ENCODE measurements around the gene TBL3.

Gene TBL3

GRCh38 chr16:1941162-1942046 lies 30.4 kb upstream of the TBL3 start:
- ATAC-seq (ENCODE audit: insufficient read depth, low read depth) (no peak), DNase-seq (no peak)
- TF ChIP-seq, protein P1, sequence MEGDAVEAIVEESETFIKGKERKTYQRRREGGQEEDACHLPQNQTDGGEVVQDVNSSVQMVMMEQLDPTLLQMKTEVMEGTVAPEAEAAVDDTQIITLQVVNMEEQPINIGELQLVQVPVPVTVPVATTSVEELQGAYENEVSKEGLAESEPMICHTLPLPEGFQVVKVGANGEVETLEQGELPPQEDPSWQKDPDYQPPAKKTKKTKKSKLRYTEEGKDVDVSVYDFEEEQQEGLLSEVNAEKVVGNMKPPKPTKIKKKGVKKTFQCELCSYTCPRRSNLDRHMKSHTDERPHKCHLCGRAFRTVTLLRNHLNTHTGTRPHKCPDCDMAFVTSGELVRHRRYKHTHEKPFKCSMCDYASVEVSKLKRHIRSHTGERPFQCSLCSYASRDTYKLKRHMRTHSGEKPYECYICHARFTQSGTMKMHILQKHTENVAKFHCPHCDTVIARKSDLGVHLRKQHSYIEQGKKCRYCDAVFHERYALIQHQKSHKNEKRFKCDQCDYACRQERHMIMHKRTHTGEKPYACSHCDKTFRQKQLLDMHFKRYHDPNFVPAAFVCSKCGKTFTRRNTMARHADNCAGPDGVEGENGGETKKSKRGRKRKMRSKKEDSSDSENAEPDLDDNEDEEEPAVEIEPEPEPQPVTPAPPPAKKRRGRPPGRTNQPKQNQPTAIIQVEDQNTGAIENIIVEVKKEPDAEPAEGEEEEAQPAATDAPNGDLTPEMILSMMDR (IDR thresholded peaks at IDR 0.05; ENCODE audit: borderline replicate concordance, extremely low read depth, low read length, poor library complexity, severe bottlenecking) = peak; percentile 19
- TF ChIP-seq EZH2 (IDR thresholded peaks at IDR 0.05; ENCODE audit: borderline replicate concordance, low read depth, low read length, severe bottlenecking) = no peak
- Histone ChIP-seq H3K27ac (ENCODE audit: low read length) (no peak overlapping the region), H3K27me3 (ENCODE audit: insufficient read depth, low read length, poor library complexity) (no peaks in the 10 kb centered on the region), H3K4me3 (ENCODE audit: low read depth in 1 of 2, low read length in 2 of 2) (peak overlapping the region in 1 of 2 experiments; percentile 73; a peak in 2 of 4 replicates), H3K4me2 (ENCODE audit: insufficient read depth, low read length) (peak overlapping the region; percentile 94), H2AFZ (ENCODE audit: low read depth, low read length) (no peak overlapping the region), H3K36me3 (ENCODE audit: insufficient read depth, low read length) (peaks cover 28% of the 10 kb centered on the region), H3K4me1 (ENCODE audit: insufficient read depth, low read length) (peaks cover 26% of the 10 kb centered on the region), H3K9me3 (ENCODE audit: insufficient read depth, low read length, severe bottlenecking) (no peaks in the 10 kb centered on the region), H3K79me2 (ENCODE audit: insufficient read depth, low read length) (no peaks in the 10 kb centered on the region; the same call in none of the 2 replicates), H3K9ac (ENCODE audit: low read depth, low read length) (peak overlapping the region; percentile 66), H4K20me1 (ENCODE audit: insufficient read depth, low read length) (no peaks in the 10 kb centered on the region; the same call in 1 of the 2 replicates)

GRCh38 chr16:1942047-1942809 lies 29.6 kb upstream of the TBL3 start:
- no peaks in the 10 kb centered on the region for H3K9me3 ChIP-seq (ENCODE audit: insufficient read depth, low read length, severe bottlenecking)
- H3K4me3 ChIP-seq (ENCODE audit: low read depth in 1 of 2, low read length in 2 of 2) = peak overlapping the region; percentile 66 to 73; a peak in 3 of 4 replicates
- H3K36me3 ChIP-seq (ENCODE audit: insufficient read depth, low read length) = peaks cover 28% of the 10 kb centered on the region
- H3K4me1 ChIP-seq (ENCODE audit: insufficient read depth, low read length) = peaks cover 26% of the 10 kb centered on the region
- H3K79me2 ChIP-seq (ENCODE audit: insufficient read depth, low read length) = no peaks in the 10 kb centered on the region; the same call in none of the 2 replicates
- ATAC-seq (ENCODE audit: insufficient read depth, low read depth) (no peak), DNase-seq (no peak)
- H3K27ac ChIP-seq (ENCODE audit: low read length) = peak overlapping the region; percentile 59
- no peaks in the 10 kb centered on the region; the same call in 1 of the 2 replicates for H4K20me1 ChIP-seq (ENCODE audit: insufficient read depth, low read length)
- peak overlapping the region; percentile 74 for H2AFZ ChIP-seq (ENCODE audit: low read depth, low read length)
- H3K4me2 ChIP-seq (ENCODE audit: insufficient read depth, low read length) = peak overlapping the region; percentile 94
- TF ChIP-seq EZH2 (IDR thresholded peaks at IDR 0.05; ENCODE audit: borderline replicate concordance, low read depth, low read length, severe bottlenecking) = no peak
- TF ChIP-seq, protein P1 (IDR thresholded peaks at IDR 0.05; ENCODE audit: borderline replicate concordance, extremely low read depth, low read length, poor library complexity, severe bottlenecking) = no peak
- no peaks in the 10 kb centered on the region for H3K27me3 ChIP-seq (ENCODE audit: insufficient read depth, low read length, poor library complexity)
- peak overlapping the region; percentile 66 for H3K9ac ChIP-seq (ENCODE audit: low read depth, low read length)

- Histone ChIP-seq H3K9me3 (ENCODE audit: insufficient read depth, low read length, severe bottlenecking) (no peaks in the 10 kb centered on the region), H3K4me3 (ENCODE audit: low read depth in 1 of 2, low read length in 2 of 2) (peak within 1 kb of the TSS; percentile 66 to 73; a peak in 3 of 4 replicates), H3K9ac (ENCODE audit: low read depth, low read length) (peak within 1 kb of the TSS; percentile 66), H2AFZ (ENCODE audit: low read depth, low read length) (peak within 1 kb of the TSS; percentile 98), H3K79me2 (ENCODE audit: insufficient read depth, low read length) (no peaks in the 10 kb centered on the region; the same call in none of the 2 replicates), H3K27ac (ENCODE audit: low read length) (peak within 1 kb of the TSS; percentile 67), H3K4me1 (ENCODE audit: insufficient read depth, low read length) (peaks cover 26% of the 10 kb centered on the region), H3K36me3 (ENCODE audit: insufficient read depth, low read length) (peaks cover 26% of the 10 kb centered on the region), H3K4me2 (ENCODE audit: insufficient read depth, low read length) (peak within 1 kb of the TSS; percentile 94), H3K27me3 (ENCODE audit: insufficient read depth, low read length, poor library complexity) (no peaks in the 10 kb centered on the region), H4K20me1 (ENCODE audit: insufficient read depth, low read length) (no peaks in the 10 kb centered on the region; the same call in 1 of the 2 replicates)
- TF ChIP-seq, protein P1 (IDR thresholded peaks at IDR 0.05; ENCODE audit: borderline replicate concordance, extremely low read depth, low read length, poor library complexity, severe bottlenecking) = peak; percentile 22
- no peak for TF ChIP-seq EZH2 (IDR thresholded peaks at IDR 0.05; ENCODE audit: borderline replicate concordance, low read depth, low read length, severe bottlenecking)
- peak; percentile 100 for DNase-seq
- peak; percentile 96 for ATAC-seq (ENCODE audit: insufficient read depth, low read depth)
Measured at GRCh38 chr16:1942810-1943726, 28.8 kb upstream of the TBL3 start, which contains the start of gene MSRB1. Gene MSRB1 (minus strand): TSS chr16:1943199. CDS start chr16:1943156, 43 bp downstream.
